HL-60 (cell line): ENCODE measurements around the gene EBF3.

Source experiments
- DNase-seq, 2 experiments: peaks; one replicate each; pipeline ENCODE4 v3.0.0-alpha.2; 2010 to 2020; ENCODE audit warnings: low read depth in 1 of 2, low spot score in 1 of 2
- H3K27ac ChIP-seq: fragments of 250-450 bp; sonication (Bioruptor Pico); replicated peaks from 2 replicates; pipeline ENCODE4 v1.5.1; 2020; ENCODE audit warnings: mild to moderate bottlenecking, moderate library complexity
- H3K27me3 ChIP-seq: fragments of 250-450 bp; sonication (Bioruptor Pico); 2 replicates; pipeline ENCODE4 v1.5.1; 2021; ENCODE audit warnings: mild to moderate bottlenecking, moderate library complexity; ENCODE audit not compliant: insufficient read depth, poor library complexity, severe bottlenecking
- H3K4me3 ChIP-seq: replicated peaks from 2 replicates; pipeline ENCODE4 v1.5.1; 2011; ENCODE audit warnings: mild to moderate bottlenecking, control low read depth, low read length; ENCODE audit not compliant: insufficient read depth
- GABPA ChIP-seq: IDR thresholded peaks from 2 replicates; pipeline ENCODE4 v1.6.1; 2012; ENCODE audit warnings: low read depth
- POLR2AphosphoS5 ChIP-seq: IDR thresholded peaks from 2 replicates; pipeline ENCODE4 v1.6.1; 2012; ENCODE audit warnings: low read depth
- SPI1 ChIP-seq: IDR thresholded peaks from 2 replicates; pipeline ENCODE4 v1.6.1; 2012; ENCODE audit warnings: low read depth, mild to moderate bottlenecking, borderline replicate concordance
- TF ChIP-seq, protein P1 (sequence below): IDR thresholded peaks from one replicate; pipeline ENCODE4 v1.5.1; 2011; ENCODE audit warnings: low read length, control low read depth, inconsistent platforms; ENCODE audit not compliant: insufficient read depth
- TF ChIP-seq, protein P2 (sequence below): IDR thresholded peaks from 2 replicates; pipeline ENCODE4 v1.6.1; 2012; ENCODE audit warnings: low read depth; ENCODE audit not compliant: insufficient replicate concordance

EBF3 gene

DNA sequence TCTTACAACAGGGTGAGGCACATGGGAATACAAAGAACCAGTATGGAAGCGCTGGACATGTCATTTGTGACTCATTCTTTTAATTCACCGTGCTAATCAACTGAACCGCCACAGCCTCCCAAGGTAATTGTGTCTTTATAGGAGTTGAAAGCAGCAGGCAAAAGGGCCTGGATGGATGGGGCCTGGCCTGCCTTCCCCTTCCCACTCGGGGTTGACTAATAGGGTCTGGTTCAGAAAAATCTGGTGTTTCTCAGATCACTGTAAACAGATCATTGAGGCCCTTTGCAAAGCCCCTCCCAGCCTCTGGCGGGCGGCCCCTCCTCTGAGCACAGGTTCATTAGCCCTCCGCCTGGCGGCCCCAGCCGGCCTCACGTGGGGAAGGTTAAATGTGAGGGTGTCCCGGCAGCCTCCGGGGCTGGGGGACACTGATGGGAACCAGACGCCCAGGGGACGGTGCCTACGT is 100.8 kb downstream of the EBF3 start:
- TF ChIP-seq, protein P1, sequence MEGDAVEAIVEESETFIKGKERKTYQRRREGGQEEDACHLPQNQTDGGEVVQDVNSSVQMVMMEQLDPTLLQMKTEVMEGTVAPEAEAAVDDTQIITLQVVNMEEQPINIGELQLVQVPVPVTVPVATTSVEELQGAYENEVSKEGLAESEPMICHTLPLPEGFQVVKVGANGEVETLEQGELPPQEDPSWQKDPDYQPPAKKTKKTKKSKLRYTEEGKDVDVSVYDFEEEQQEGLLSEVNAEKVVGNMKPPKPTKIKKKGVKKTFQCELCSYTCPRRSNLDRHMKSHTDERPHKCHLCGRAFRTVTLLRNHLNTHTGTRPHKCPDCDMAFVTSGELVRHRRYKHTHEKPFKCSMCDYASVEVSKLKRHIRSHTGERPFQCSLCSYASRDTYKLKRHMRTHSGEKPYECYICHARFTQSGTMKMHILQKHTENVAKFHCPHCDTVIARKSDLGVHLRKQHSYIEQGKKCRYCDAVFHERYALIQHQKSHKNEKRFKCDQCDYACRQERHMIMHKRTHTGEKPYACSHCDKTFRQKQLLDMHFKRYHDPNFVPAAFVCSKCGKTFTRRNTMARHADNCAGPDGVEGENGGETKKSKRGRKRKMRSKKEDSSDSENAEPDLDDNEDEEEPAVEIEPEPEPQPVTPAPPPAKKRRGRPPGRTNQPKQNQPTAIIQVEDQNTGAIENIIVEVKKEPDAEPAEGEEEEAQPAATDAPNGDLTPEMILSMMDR: no peak
- no peak for TF ChIP-seq SPI1
- TF ChIP-seq, protein P2, sequence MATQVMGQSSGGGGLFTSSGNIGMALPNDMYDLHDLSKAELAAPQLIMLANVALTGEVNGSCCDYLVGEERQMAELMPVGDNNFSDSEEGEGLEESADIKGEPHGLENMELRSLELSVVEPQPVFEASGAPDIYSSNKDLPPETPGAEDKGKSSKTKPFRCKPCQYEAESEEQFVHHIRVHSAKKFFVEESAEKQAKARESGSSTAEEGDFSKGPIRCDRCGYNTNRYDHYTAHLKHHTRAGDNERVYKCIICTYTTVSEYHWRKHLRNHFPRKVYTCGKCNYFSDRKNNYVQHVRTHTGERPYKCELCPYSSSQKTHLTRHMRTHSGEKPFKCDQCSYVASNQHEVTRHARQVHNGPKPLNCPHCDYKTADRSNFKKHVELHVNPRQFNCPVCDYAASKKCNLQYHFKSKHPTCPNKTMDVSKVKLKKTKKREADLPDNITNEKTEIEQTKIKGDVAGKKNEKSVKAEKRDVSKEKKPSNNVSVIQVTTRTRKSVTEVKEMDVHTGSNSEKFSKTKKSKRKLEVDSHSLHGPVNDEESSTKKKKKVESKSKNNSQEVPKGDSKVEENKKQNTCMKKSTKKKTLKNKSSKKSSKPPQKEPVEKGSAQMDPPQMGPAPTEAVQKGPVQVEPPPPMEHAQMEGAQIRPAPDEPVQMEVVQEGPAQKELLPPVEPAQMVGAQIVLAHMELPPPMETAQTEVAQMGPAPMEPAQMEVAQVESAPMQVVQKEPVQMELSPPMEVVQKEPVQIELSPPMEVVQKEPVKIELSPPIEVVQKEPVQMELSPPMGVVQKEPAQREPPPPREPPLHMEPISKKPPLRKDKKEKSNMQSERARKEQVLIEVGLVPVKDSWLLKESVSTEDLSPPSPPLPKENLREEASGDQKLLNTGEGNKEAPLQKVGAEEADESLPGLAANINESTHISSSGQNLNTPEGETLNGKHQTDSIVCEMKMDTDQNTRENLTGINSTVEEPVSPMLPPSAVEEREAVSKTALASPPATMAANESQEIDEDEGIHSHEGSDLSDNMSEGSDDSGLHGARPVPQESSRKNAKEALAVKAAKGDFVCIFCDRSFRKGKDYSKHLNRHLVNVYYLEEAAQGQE: no peak
- no peak for TF ChIP-seq POLR2AphosphoS5
- no peak for TF ChIP-seq GABPA
- Histone ChIP-seq H3K4me3 (no peak overlapping the region), H3K27ac (no peak overlapping the region), H3K27me3 (no peaks in the 10 kb centered on the region)
- DNase-seq: no peak

DNA sequence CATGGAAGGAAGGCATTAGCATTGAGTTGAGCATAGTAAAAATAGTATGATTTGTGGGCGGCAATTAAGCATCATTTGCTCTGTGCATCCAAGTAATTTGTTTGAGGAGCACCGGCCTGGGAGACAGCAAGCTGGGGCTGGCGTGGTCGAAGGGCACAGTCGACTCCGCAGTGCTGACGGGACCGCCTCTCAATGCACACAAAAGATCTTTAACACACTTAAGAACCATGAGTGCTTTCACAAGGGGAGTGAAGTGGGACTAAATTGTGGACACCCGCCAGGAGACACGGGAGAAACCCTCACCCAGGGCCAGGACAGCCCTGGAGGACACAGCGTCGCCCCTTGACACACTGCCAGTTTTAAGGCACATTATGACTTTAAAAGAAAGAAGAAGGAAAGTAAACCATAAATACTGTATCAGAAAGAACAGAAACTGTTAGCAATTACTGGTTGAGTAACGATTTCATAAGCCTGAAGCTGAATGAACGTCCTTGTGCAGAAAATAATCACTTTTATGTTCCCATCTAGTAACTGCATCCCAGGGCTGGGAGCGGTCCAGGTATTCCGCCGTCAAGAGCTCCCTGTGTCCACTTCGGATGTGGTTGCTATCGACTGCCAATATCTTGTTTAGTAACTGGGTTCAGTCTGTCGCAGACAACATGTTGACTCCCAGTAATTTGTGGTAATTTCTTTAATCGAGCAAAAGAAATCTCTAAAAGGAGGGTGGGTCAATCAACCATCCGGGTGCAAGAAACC is 102.1 kb downstream of the EBF3 start:
- H3K4me3 ChIP-seq: no peak overlapping the region
- TF ChIP-seq, protein P2: no peak
- TF ChIP-seq GABPA (no peak), POLR2AphosphoS5 (no peak), SPI1 (no peak)
- TF ChIP-seq, protein P1: no peak
- H3K27ac ChIP-seq: no peak overlapping the region
- DNase-seq: no peak
- no peaks in the 10 kb centered on the region for H3K27me3 ChIP-seq

DNA sequence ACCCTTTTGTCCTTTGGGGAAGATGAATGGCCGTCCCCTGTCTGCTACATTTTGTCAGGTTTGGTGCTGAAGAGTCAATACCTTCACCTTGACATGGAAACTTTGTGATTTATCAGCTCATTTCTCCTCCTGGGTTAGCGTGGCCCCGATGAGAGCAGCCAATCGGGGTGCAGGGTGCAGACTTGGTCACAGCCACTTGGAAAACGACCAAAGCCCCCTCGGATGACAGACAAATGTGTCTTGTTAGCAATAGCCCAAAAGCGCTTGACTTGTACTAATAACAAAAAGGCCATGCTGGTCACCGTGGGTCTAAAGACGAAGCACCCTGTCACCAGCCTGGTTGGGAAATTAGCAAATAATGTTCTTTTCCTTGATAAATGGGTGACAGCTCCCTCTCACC is 103.7 kb downstream of the EBF3 start:
- Histone ChIP-seq H3K4me3 (no peak overlapping the region), H3K27ac (no peak overlapping the region), H3K27me3 (no peaks in the 10 kb centered on the region)
- no peak for DNase-seq
- TF ChIP-seq GABPA (no peak), SPI1 (no peak), POLR2AphosphoS5 (no peak)
- TF ChIP-seq, protein P2: no peak
- TF ChIP-seq, protein P1: no peak
